HG02759 (cell line): Measurements from ENCODE around the gene GCNT1.
"Not testable (repeated sequence)": the region's sequence is repeated elsewhere in the genome, so short reads cannot be mapped to it uniquely, and the experiment has no call there.

Source experiments
- ATAC-seq: cut with Tn5 transposase; IDR thresholded peaks from one replicate; pipeline ENCODE4 v1.9.1; 2021; ENCODE audit warnings: mild to moderate bottlenecking, moderate library complexity; ENCODE audit not compliant: unreplicated experiment

GCNT1 gene

DNA sequence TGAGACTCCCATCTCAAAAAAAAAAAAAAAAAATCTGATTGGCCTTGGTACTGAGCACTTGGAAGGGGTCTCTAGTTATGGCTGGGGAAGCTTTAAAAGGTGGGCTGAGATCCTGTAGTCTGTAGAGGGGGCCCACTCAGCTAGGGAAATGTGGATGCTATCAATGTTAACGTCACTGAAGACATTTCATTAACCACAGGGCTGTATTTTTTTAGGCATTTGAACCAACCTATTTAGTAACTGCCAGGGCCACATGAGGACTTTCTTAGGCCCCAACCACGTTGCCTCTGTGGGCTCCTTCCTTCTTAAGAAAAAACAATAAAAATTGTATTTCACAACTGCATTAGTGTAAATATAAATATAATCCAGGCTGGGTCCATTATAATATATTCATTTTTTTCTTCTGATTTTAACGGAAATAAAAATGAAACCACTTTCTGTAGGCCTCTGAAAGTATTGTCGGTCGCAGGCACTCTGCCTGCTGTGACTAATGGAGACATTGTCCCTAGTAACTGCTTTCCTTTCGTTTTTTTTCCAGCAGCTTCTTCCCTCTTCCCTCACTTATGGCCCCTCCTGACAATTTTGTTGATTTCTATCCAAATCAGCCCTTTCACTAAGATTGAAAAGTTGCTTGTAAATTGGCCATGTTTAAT, 71.6 kb downstream of the GCNT1 start:
- ATAC-seq = no peak

GRCh38 chr9:76531231-76531780, 72.3 kb downstream of the GCNT1 start:
- ATAC-seq = no peak

GRCh38 chr9:76532877-76533276, 73.9 kb downstream of the GCNT1 start:
- not testable (repeated sequence) for ATAC-seq

- no peak for ATAC-seq
These were observed 75.0 kb downstream of the GCNT1 start for GRCh38 chr9:76534026-76534425.

GRCh38 chr9:76537150-76537646, 78.2 kb downstream of the GCNT1 start:
- no peak for ATAC-seq

DNA sequence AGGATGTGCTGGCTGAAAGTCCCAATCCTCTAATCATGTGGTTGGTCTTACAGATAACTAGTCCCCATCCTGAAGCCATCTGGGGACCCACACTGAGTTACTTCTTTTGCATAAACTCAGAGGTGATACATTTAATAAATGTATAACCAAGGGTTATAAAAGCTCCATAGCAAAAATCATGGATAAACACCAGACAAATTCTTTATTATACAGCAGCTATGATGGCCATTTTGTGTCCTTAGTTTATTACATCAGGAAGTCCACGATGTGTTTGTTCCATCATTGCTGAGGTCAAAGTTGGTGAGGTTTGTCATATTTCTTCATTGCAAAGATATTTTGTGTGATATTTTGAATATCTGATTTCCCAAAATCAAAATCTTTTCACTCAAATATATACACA, 80.2 kb downstream of the GCNT1 start:
- no peak for ATAC-seq

GRCh38 chr9:76542360-76542759, 83.4 kb downstream of the GCNT1 start:
- ATAC-seq = no peak

DNA sequence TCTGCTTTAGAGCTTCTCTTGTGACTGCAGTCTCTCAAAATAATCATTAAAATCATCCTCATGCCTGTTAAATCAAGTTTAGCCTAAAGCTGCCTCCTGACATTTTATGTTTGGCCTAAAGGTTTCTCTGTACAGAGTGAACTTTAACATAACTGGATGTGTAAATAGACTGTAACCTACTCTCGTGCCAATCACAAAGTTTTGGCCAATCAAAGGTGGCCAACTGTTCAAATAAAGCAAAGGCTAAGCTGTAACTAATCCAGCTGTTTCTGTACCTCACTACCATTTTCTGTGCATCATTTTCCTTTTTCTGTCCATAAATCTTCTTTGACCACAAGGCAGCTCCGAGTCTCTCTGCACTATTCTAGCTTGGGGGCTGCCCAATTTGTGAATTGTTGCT, 86.2 kb downstream of the GCNT1 start:
- ATAC-seq = no peak

DNA sequence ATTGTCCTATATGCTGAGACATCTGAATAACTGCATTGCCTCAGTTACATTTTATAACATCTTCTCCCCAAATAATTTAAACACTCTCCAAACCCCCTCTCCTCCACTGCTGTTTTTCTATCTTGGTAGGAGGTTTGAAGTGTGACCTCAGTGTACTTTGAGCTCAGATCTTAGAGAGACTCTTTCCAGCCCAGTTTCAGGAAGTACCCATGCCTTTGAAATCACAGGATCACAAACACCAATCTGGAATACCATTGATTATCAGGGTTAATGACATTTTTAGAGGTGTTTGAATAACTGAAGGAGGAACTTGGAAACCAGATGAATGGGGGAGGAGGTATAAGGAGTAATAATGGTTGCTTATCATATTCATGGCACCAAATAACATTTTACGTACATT, 93.2 kb downstream of the GCNT1 start:
- ATAC-seq = no peak

DNA sequence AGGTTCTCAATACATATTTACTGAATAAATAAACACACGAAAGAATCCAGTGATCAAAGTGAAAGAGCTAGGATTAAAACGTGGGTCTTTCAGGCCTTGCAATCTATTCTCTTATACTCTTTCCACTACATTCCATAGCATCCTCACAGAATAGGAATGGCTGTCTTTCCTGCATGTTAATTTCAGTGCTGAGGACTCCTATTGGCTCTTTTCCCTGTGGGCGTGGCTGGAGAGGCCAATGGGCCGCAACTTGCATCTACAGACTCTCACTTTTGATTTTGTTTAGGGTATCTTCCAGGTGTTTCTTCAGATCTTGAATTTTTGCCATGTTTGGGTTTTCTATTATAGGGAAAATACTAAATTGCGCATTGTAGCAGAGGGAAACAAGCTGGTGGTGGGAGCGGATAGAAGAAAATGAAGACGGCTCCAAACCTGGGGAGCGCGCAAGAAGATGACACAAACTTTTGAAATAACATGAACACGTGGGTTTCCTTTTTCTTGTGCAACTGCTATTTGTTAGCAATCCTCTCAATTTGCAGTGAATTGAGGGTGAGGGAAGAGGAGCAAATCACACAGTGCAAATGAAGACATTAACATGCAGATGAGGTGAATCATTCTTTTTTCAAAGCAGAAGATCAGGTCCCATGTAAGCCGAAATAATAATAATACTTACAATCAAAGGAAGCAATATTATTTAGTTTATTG, 93.9 kb downstream of the GCNT1 start:
- no peak for ATAC-seq

DNA sequence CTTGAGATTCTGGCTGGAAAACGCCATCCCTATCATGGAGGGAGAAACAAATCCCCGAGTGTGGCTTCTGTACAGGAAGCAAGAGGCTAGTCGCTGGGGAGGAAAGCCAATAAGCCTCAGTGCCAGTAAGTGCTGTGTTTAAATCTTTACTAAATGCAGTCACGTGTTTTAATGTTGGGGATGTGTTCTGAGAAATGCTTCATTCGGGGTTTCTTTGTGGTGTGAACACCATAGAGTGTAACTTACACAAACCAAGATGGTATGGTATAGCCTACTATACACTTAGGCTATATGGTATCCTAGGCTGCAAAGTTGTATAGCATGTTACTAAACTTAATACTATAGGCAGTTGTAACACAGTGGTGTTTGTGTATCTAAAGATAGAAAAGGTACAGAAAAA, 94.7 kb downstream of the GCNT1 start:
- no peak for ATAC-seq
